ENCODE results near the gene ZNF827. TPM values are rescaled to one million over a fixed set of nuclear protein-coding genes. Genes with fewer than 3 reads are reported as not detected.

The ZNF827 gene
- total and polyA plus RNA-seq, 2 of the 13 experiments (the other 11 are each of a cell fraction or from before 2014, with no cell fraction given) = 2.8 TPM

- TF ChIP-seq PATZ1 (CRISPR knock-in tag; IDR thresholded peaks at IDR 0.05) (0 out of 2 replicates have a peak, but pooled peaks have one; percentile 18), ZBTB8A (CRISPR knock-in tag; IDR thresholded peaks at IDR 0.05; ENCODE audit: borderline replicate concordance, low read depth) (no peak), NFE2 (CRISPR knock-in tag; IDR thresholded peaks at IDR 0.05) (no peak), ZNF768 (CRISPR knock-in tag; IDR thresholded peaks at IDR 0.05) (no peak), MXD4 (CRISPR knock-in tag; IDR thresholded peaks at IDR 0.05) (no peak), ZNF383 (CRISPR knock-in tag; IDR thresholded peaks at IDR 0.05; ENCODE audit: borderline replicate concordance) (no peak), SP4 (CRISPR knock-in tag; IDR thresholded peaks at IDR 0.05) (no peak), ZNF142 (CRISPR knock-in tag; IDR thresholded peaks at IDR 0.05) (no peak), FOXA1 (IDR thresholded peaks at IDR 0.05) (no peak), FOXA1 (CRISPR knock-in tag; IDR thresholded peaks at IDR 0.05) (no peak), ZNF234 (CRISPR knock-in tag; conservative IDR thresholded peaks at IDR 0.05) (no peak), ZNF530 (CRISPR knock-in tag; IDR thresholded peaks at IDR 0.05; ENCODE audit: low read depth) (no peak), ATF3 (CRISPR knock-in tag; IDR thresholded peaks at IDR 0.05) (no peak), ZNF746 (CRISPR knock-in tag; IDR thresholded peaks at IDR 0.05) (no peak), NR2F2 (IDR thresholded peaks at IDR 0.05; ENCODE audit: borderline replicate concordance, low read depth) (peak; percentile 85), POLR2AphosphoS5 (IDR thresholded peaks at IDR 0.05; ENCODE audit: low read depth, low read length) (no peak), ZNF121 (CRISPR knock-in tag; IDR thresholded peaks at IDR 0.05) (no peak), TAF1 (CRISPR knock-in tag; IDR thresholded peaks at IDR 0.05) (no peak), SALL1 (CRISPR knock-in tag; IDR thresholded peaks at IDR 0.05) (peak; percentile 49; the same call in 1 of the 2 replicates)
These were observed 3.1 kb downstream of the ZNF827 start (continued) for GRCh38 chr4:145935253-145936141.

Measured in HepG2 (cell line).